DMS53 treated with DMSO at 0.1 percent for 48 hours (cell line): Measurements from ENCODE around the gene COPS9.

Experiments used
- DNase-seq: peaks from one replicate; lab custom pipeline; 2025; ENCODE audit not compliant: unreplicated experiment; lab: John Stamatoyannopoulos, UW

The COPS9 gene

DNA sequence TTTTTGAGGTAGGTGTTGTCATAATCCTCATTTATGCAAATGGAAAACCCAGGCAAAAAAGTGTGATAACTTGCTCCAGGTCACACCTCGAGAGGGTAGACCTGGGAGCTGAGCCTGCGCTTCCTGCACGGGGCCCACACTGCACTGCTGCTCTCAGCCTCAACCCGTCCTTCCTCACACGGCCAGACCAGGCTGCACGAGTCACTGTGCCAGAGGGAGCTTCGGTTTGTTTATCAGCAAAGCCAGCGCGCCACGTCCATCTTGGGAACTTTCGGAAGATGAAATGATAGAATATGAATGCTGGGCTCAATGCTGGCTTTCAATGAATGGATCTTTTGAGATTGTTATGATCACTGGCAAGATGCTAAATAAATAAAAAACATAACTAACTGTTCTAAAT is 14.4 kb downstream of the COPS9 start:
- DNase-seq = no peak

DNA sequence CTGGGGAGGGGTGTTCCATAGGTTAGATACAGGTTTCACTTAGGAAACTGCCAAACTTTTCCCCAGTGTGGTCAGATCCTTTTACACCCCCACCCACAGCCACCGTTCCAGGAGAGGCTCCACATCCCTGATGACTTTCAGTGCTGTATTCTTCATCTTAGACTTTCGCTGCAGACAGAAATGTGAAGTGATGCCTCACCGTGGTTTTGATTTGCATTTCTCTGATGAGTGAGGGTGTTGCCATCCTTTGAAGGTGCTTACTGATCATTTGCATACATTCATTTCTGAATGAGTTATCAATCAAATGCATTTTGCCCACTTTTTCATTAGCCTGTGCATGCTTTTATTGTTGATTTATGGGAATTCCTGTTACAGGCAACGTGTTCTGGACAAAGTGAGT is 14.9 kb downstream of the COPS9 start:
- no peak for DNase-seq

DNA sequence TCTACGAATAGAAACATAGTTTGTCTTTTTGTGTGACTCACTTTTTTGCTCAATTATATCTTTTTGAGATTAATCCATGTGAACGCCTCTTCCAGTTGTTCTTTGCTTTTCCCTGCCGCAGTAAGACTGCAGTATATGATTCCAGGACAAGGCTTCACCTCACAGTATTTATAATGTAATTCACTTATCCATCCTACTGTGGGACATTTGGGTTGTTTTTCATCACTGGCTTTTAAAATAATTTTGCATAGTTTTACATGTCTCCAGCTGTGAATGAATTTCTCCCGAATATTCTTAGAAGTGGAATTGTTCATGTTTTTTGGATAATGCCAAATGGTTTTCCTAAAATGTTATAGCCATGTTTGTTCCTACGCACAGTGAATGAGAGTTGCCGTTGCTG is 21.9 kb downstream of the COPS9 start:
- no peak for DNase-seq

DNA sequence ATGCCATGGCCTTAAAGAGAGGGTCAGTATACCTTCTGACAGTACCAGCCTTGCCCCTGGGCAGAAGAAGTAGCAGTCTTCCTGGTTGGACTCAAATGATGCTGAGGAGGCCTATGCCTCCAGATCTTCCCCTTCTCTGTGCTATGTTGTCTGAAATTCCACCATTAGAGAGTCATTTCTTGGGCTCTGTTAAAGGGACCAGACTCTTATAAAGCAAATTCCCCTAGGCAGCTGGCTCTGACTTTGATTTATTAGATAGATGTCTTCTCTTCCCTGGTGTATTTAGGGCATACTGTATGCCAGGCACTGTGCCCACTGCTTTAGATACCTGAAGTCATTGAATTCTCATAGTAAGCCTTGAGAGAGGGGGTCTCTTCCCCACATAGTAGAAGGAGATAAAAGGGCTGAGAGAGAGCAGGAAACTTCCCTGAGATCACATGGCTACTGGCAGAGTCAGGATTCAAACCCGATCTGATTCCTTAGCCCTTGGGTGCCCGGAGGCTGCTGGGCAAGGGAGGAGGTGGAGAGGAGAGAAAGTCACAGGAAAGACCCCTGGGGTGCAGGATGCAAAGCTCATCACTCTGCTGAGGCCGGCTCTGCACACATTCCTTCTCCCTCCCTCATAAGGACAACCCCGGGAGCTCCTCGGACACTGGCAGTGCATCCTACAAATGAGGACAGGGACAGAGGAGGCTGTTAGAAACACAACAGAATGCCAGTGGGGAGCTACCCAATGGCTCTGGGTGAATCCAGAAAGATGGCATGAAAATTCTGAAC is 23.0 kb downstream of the COPS9 start:
- DNase-seq = no peak

DNA sequence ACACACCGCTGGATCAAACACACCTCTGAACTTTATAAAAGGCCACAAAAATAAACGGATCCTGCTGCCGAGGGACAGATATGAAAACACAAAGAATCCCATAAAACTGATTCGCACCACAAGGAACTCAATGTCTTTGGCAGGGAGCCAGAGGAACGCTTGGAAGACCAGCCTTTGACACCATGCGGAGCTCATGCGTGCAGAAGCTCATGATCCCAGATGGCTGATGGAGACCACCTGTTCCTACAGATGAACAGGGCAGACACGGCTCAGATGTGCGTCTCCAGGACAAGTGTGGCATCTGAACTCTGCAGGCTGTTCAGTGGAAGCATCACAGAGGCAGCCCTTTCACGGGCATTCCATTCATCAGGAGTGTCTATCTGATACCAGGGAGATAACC is 24.9 kb downstream of the COPS9 start:
- DNase-seq = no peak

DNA sequence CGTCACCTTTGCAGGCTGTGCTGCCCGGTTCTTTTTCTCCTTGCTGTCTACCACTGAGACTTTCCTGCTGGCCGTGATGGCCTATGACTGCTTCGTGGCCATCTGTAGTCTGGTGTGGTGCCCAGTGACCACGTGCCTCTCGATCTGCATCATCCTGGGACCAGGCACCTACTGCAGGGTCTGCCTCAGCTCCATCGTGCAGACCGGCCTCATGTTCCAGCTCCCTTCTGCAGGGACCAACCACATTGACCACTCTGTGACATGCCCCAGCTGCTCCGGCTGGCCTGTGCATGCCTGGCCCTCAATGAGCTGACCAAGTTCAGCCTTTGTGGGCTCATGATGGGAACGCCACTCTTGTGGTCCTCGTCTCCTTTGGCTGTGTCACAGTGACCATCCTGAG is 26.7 kb downstream of the COPS9 start:
- DNase-seq = no peak

DNA sequence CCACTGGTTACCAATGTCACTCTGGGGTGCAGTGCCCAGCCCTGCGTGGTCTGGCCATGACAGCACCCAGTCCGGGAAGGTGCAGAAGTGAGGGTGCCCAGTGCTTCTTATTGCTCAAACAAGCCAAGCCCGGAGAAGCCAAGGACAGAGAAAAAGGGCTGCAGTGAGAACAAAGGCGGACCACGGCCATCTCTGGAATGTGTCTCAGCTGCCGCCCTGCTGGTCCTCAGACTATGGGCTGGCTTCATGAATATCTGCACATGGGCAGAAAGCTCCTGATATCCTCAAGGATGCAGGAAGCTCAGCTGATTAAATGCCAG is 28.7 kb downstream of the COPS9 start:
- DNase-seq = no peak

DNA sequence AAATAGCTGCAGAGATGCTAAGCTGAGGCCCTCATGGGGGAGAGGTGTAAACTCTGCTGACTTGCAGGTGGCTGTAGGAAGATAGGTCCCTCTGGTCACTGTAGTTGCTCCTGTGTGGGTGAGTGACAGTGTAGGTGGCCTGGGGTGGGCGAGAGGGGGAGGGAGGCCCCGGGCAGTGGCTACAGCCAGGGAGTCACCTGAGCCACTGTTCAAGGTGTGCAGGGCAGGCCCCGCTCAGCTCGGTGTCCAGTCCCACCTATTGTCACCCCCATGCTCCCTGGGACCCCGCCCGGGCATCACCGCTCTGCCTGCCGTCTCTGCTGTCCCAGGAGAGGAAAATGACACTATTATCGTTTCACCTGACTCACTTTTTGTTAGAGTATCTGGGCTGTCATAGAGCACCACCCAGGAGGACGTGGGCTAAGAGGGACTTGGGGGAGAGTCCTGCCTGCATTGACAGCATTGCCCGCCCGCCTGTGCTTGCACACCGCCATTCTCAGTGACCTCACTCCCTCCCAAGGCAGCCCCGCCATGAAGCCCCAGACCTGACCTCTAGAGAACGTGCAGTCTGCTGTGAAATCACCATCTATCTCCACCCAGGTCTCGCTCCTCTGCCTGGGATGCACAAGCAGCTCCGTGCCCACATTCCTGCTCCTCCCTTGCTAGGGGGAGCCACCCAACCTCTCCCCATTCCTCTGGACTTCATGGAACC is 29.2 kb downstream of the COPS9 start:
- DNase-seq = no peak

DNA sequence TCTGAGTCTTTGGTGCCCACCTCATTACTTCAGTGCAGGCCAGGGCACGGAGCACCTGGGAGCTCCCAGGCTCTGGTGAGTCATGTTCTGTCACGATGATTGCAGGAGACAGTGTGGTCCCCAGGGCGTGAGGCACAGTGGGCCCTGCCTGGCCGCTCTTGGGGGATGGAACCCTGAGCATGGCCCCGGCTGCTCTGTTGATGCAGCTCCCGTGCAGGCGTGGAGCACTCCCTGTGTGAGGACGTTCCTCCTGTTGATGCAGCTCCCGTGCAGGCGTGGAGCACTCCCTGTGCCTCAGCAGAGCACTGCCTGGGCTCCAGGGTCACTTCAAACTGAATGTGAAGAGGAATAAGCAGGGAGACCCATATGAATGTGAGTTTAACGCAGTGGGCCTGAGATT is 30.1 kb downstream of the COPS9 start:
- DNase-seq = no peak

DNA sequence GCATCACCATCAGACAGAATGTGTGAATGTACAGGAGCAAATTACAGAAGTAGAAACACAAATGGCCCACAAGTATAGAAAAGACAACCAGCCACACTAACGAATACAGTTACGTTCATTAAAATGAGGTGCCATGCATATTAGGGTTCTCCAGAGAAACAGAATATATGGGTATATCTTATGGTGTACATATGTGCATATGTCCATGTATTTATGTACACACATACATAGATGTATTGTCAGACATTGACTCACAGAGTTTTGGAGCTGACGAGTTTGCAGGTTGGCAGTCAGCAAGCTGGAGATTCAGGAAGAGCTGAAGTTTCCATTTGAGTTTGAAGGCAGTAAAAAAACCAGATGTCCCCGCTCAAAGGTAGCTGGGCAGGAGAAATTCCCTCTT is 33.0 kb downstream of the COPS9 start:
- DNase-seq = no peak

DNA sequence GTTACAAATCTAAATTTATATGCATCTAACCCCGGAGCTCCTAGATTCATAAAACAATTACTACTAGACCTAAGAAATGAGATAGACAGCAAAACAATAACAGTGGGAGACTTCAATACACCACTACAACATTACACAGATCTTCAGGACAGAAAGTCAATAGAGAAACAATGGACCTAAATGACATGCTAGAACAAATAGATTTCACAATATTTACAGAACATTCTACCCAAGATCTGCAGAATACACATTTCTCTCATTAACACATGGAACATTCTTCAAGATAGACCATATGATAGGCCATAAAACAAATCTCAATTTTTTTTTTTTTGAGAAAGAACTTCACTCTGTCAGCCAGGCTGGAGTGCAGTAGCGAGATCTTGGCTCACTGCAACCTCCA is 37.8 kb downstream of the COPS9 start:
- DNase-seq = no peak

DNA sequence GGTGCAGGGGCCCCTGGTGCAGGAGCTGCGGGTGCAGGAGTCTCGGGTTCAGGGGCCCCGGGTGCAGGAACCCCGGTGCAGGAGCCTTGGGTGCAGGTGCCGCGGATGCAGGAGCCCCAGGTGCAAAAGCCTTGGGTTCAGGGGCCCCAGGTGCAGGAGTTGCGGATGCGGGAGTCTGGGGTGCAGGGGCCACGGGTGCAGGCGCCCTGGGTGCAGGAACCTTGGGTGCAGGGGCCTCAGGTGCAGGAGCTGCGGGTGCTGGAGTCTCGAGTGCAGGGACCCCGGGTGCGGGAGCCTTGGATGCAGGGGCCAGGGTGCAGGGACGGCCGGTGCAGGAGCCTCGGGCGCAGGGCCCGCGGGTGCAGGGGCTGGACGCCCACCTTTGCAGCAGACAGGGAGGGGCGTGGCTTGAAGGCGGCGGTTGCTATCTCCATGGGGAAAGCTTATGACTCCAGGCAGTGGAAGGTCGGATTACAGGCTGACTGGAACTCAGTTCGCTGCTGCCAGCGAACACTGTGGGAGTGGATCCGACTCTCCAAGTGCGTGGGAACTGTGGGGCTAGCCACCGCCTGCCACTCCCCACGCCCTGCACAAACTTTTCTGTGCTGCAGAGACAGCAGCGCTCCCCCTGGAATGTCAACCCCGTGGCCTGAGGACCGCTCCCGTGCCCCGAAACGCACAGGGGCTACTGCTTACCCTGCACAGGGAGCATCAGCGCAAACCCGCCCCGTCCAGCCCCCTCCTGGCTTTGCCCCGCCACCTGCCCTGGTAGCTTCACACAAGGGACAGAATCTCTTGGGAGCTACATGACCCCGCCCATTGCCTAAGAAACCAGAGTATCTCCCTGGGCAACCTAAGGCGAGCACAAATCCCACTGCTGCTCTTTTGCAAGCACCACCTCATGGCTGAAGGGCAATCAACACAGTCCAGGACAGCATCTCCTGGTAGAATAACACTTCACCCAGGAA is 40.3 kb downstream of the COPS9 start:
- no peak for DNase-seq

DNA sequence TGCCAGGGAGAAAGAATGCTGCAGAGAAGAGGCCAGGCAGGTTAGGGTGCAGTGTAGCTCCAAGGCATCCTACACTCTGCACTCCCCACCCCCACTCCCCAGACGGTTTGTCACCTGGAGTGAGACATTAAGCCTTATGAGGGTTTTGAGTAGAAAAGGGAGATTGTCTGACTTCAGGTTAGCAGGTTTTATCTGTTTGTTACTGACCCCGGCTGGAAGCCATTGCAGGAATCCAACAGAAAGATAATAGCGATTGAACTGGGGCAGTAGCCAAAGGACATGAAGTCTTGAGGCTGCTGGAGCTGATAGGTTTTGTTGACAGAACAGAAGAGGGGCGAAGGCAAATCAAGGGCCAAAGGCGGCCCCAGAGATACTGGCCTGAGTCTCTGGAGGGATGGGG is 46.8 kb downstream of the COPS9 start:
- no peak for DNase-seq

DNA sequence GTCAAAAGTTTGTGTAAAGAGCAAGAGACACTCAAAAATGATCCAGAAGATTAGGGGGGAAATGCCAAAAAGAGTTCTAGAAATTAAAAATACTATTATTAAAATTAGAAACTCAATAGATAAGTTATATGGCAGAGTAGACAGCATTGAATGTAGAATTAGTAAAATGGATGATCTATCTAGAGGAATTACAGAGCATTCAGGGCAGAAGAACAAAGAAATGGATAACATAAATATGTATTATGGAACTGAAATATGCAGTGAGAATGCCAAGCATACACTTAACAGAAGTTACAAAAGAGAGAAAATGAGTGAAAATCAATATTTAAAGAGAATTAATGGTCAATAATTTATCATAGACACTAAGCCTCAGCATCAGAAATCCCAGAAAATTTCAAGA is 49.5 kb downstream of the COPS9 start:
- DNase-seq = no peak
